ENCODE results near the gene KLF3.

DNA sequence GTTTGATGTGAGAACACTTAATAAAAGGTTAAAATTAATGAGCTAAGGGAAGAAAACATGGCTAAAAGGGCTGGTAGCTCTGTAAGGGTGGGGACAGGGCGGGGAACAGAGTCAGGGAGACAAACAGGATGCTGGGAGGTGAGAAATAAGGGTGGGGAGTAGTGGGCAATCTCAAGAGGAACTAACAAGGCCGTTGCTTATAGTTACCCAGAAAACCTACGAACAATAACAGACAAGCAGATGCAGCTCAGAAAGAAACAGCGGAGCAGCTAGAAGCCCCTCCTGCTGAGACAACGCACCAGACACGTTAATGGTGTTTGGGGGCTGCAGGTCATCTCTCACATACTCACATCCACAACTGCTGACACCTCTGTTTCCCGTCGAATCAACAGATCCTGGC is 9.7 kb upstream of the KLF3 start:
- TF ChIP-seq POLR2A (IDR thresholded peaks at IDR 0.05; ENCODE audit: low read length), result no peak
- no peak for TF ChIP-seq GATA1 (IDR thresholded peaks at IDR 0.05; ENCODE audit: low read depth, low read length)

Data from erythroblast (primary cell).